ENCODE measurements around the gene SAPCD2. TPM values are rescaled to one million over a fixed set of nuclear protein-coding genes. Genes with fewer than 3 reads are reported as not detected.

Gene SAPCD2
- polyA plus RNA-seq, 1 donor, result 12.1 TPM

DNA sequence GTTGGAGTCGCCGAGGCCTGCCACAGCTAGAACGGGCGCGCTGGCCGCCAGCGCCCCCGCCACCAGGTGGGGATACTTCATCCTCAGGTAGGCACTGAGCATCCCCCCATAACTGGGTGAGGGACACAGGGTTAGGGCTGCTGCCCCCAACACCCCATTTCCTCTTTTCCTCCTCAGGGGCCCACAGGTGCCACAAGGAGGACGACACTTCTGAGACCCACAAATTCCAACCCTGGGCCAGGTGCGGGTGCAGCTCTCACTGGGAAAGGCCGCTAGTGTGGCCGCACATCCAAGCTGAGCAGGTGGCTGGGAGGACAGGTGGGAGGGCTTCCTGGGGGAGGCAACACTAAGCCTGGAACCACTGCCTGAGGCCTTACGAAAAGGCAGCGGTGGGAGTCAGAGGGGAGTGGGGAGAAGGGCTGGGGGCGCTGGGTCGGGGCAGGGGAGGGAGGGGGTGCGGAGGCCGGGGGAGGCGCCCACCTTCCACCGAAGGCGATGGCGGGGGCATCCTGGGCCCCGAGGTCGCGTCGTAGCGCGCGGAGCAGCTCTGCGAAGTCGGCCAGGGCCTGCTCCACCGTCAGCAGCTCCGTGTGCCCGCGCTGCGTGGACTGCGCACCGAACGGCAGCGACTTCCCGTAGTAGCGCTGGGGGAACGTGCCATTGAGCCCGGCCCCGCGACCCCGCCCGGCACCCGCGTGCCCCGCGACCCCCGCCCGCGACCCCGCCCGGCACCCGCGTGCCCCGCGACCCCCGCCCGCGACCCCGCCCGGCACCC, 43.2 kb upstream of the SAPCD2 start:
- DNase-seq, result no peak
- Histone ChIP-seq H3K27me3 (ENCODE audit: control insufficient read depth, insufficient read depth, low read length) (peaks cover 28% of the 10 kb centered on the region), H3K27ac (ENCODE audit: low read length) (no peak overlapping the region), H3K4me1 (ENCODE audit: control insufficient read depth, insufficient read depth, low read length) (peaks cover 20% of the 10 kb centered on the region), H3K36me3 (ENCODE audit: control insufficient read depth, insufficient read depth, low read length) (peaks cover 20% of the 10 kb centered on the region), H3K4me3 (ENCODE audit: low read length) (no peak overlapping the region), H3K9me3 (ENCODE audit: control insufficient read depth, low read depth, low read length) (peaks cover 11% of the 10 kb centered on the region)
- WGBS (ENCODE audit: insufficient coverage, low lambda C conversion rate), result no CpG with 5 or more reads among the region's 66 CpGs

GRCh38 chr9:137112564-137113384, 42.4 kb upstream of the SAPCD2 start:
- H3K36me3 ChIP-seq (ENCODE audit: control insufficient read depth, insufficient read depth, low read length), result peaks cover 28% of the 10 kb centered on the region

GRCh38 chr9:137111788-137112563, 41.6 kb upstream of the SAPCD2 start:
- H3K27me3 ChIP-seq (ENCODE audit: control insufficient read depth, insufficient read depth, low read length), result peaks cover 21% of the 10 kb centered on the region
- no peak overlapping the region for H3K4me3 ChIP-seq (ENCODE audit: low read length)
- H3K9me3 ChIP-seq (ENCODE audit: control insufficient read depth, low read depth, low read length), result peaks cover 11% of the 10 kb centered on the region
- H3K27ac ChIP-seq (ENCODE audit: low read length), result no peak overlapping the region
- WGBS (ENCODE audit: insufficient coverage, low lambda C conversion rate), result no CpG with 5 or more reads among the region's 35 CpGs
- DNase-seq, result no peak
- H3K36me3 ChIP-seq (ENCODE audit: control insufficient read depth, insufficient read depth, low read length), result peaks cover 35% of the 10 kb centered on the region
- H3K4me1 ChIP-seq (ENCODE audit: control insufficient read depth, insufficient read depth, low read length), result peaks cover 15% of the 10 kb centered on the region

More at GRCh38 chr9:137112564-137113384, 42.4 kb upstream of the SAPCD2 start:
- Histone ChIP-seq H3K27me3 (ENCODE audit: control insufficient read depth, insufficient read depth, low read length) (peaks cover 28% of the 10 kb centered on the region), H3K27ac (ENCODE audit: low read length) (no peak overlapping the region), H3K9me3 (ENCODE audit: control insufficient read depth, low read depth, low read length) (peaks cover 11% of the 10 kb centered on the region), H3K4me1 (ENCODE audit: control insufficient read depth, insufficient read depth, low read length) (peaks cover 20% of the 10 kb centered on the region), H3K4me3 (ENCODE audit: low read length) (no peak overlapping the region)
- no peak for DNase-seq
- WGBS (ENCODE audit: insufficient coverage, low lambda C conversion rate), result no CpG with 5 or more reads among the region's 42 CpGs

GRCh38 chr9:137110911-137111787, 40.8 kb upstream of the SAPCD2 start:
- no CpG with 5 or more reads among the region's 28 CpGs for WGBS (ENCODE audit: insufficient coverage, low lambda C conversion rate)
- Histone ChIP-seq H3K36me3 (ENCODE audit: control insufficient read depth, insufficient read depth, low read length) (peaks cover 43% of the 10 kb centered on the region), H3K4me1 (ENCODE audit: control insufficient read depth, insufficient read depth, low read length) (peaks cover 13% of the 10 kb centered on the region), H3K9me3 (ENCODE audit: control insufficient read depth, low read depth, low read length) (peaks cover 11% of the 10 kb centered on the region), H3K27ac (ENCODE audit: low read length) (no peak overlapping the region), H3K27me3 (ENCODE audit: control insufficient read depth, insufficient read depth, low read length) (peaks cover 19% of the 10 kb centered on the region), H3K4me3 (ENCODE audit: low read length) (no peak overlapping the region)
- DNase-seq, result no peak

DNA sequence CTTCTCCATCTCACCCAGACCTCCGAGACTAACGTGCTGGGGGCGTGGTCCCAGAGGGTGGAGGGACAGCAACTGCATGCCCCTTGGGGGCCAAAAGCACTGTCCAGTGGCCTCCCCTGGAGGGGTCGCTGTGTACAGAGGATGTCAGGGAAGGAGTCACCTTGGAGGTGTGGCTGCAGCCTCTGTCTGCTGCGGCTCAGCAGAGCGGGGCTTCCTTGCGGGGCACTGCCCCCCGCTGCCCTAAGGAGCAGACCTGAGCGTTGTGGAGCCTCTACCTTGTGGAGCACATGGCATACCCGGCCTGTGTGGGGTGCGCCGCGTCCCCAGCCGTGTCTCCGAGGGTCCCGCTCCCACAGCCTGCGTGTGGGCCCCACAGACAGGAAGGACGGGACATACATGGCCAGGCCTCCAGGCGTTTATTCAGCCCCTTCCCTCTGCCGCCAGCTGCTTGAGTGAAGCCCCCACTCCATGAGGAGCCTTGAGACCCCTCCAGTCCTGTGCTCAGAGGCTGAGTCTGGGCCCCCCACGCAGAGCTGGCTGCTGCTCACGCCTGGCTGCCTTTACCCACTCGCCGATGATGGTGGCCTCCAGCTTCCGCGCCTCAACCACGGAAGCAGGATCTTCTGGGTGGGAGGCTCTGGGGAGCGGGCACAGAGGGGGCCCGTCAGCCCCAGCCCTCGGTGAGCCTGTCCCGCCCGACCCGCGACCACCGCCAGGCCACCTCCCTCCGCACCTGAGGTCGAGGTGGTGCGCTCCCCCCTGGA, 40.0 kb upstream of the SAPCD2 start:
- WGBS (ENCODE audit: insufficient coverage, low lambda C conversion rate), result no CpG with 5 or more reads among the region's 38 CpGs
- H3K27me3 ChIP-seq (ENCODE audit: control insufficient read depth, insufficient read depth, low read length), result peaks cover 11% of the 10 kb centered on the region
- no peak for DNase-seq
- H3K9me3 ChIP-seq (ENCODE audit: control insufficient read depth, low read depth, low read length), result peaks cover 11% of the 10 kb centered on the region
- H3K4me1 ChIP-seq (ENCODE audit: control insufficient read depth, insufficient read depth, low read length), result peaks cover 6% of the 10 kb centered on the region
- no peak overlapping the region for H3K4me3 ChIP-seq (ENCODE audit: low read length)
- peaks cover 50% of the 10 kb centered on the region for H3K36me3 ChIP-seq (ENCODE audit: control insufficient read depth, insufficient read depth, low read length)
- no peak overlapping the region for H3K27ac ChIP-seq (ENCODE audit: low read length)

DNA sequence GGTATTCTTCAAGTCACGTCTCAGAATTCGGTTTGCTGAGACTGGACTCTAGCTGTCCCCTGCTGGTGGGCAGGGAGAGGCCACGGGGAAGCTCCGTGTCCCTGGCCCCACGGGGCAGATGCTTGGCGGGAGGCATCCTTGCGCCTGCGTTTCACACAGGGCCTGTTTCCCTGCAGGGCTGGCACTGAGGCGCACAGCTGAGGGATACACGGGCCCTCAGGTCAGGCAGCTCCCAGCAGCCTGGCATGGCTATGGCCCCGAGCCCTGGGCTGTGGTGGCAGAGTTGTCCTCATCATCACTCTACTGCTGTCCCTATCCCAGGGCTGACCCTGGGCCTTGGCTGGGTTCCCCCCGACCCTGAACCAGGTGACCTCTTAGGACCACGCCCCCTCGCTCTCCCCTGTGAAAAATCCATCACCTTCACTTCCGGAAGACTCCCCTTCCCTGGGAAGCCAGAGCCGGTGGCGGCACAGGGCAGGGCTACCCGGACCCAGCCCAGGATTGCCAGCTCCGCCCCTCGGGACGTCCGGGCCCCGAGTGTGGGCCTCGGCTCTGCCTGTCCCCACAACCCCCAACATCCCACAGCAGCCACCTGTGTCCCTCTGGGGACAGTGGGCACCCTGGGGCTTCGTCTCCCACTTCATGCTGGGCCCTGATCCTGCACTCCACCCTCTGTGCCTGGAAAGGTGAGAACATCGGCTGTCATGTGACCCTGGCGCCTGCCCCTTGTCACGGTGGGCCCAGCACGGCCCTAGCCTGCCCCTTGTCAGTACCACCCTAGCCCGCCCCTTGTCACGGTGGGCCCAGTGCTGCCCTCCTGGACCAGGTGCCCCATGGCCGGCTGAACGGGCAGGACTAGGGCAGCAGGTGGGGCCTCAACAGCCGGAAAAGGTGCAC, 39.1 kb upstream of the SAPCD2 start:
- H3K4me1 ChIP-seq (ENCODE audit: control insufficient read depth, insufficient read depth, low read length), result no peaks in the 10 kb centered on the region
- H3K9me3 ChIP-seq (ENCODE audit: control insufficient read depth, low read depth, low read length), result peaks cover 6% of the 10 kb centered on the region
- WGBS (ENCODE audit: insufficient coverage, low lambda C conversion rate), result 100% methylated on average over 1 of the region's 34 CpGs
- peaks cover 6% of the 10 kb centered on the region for H3K27me3 ChIP-seq (ENCODE audit: control insufficient read depth, insufficient read depth, low read length)
- H3K36me3 ChIP-seq (ENCODE audit: control insufficient read depth, insufficient read depth, low read length), result peaks cover 56% of the 10 kb centered on the region
- DNase-seq, result no peak
- H3K27ac ChIP-seq (ENCODE audit: low read length), result no peak overlapping the region
- H3K4me3 ChIP-seq (ENCODE audit: low read length), result no peak overlapping the region

DNA sequence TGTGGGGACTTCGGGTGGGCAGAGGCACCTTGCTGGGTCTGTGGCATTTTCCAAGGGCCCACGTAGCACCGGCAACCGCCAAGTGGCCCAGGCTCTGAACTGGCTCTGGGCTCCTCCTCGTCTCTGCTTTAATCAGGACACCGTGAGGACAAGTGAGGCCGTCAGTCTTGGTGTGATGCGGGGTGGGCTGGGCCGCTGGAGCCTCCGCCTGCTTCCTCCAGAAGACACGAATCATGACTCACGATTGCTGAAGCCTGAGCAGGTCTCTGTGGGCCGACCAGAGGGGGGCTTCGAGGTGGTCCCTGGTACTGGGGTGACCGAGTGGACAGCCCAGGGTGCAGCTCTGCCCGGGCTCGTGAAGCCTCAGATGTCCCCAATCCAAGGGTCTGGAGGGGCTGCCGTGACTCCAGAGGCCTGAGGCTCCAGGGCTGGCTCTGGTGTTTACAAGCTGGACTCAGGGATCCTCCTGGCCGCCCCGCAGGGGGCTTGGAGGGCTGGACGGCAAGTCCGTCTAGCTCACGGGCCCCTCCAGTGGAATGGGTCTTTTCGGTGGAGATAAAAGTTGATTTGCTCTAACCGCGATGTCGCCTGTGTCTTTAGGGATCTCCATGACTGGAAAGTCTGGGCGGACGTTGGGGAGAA, 38.4 kb upstream of the SAPCD2 start:
- Histone ChIP-seq H3K36me3 (ENCODE audit: control insufficient read depth, insufficient read depth, low read length) (peaks cover 62% of the 10 kb centered on the region), H3K4me3 (ENCODE audit: low read length) (no peak overlapping the region), H3K9me3 (ENCODE audit: control insufficient read depth, low read depth, low read length) (peaks cover 6% of the 10 kb centered on the region), H3K27me3 (ENCODE audit: control insufficient read depth, insufficient read depth, low read length) (peaks cover 6% of the 10 kb centered on the region), H3K4me1 (ENCODE audit: control insufficient read depth, insufficient read depth, low read length) (no peaks in the 10 kb centered on the region), H3K27ac (ENCODE audit: low read length) (no peak overlapping the region)
- no peak for DNase-seq
- no CpG with 5 or more reads among the region's 29 CpGs for WGBS (ENCODE audit: insufficient coverage, low lambda C conversion rate)

DNA sequence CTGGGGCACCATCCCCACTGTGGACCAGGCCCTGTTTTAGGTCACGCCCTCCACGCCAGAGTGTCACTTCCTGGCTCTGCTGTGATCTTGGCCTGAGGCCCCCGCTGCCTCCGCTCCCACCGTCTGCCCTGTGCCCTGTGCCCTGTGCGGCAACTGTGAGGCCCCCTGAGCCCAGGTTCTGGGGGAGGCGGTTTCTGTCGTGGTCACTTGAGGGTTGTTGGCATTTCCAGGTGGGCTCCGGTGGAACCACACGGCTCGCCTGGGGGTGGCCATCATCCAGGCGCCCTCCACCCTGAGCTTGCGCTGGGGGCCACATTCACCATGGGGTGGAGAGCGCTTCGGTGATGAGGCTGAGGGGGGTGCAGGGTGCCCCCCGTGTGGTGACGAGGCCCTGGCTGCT, 37.6 kb upstream of the SAPCD2 start:
- H3K9me3 ChIP-seq (ENCODE audit: control insufficient read depth, low read depth, low read length), result peaks cover 6% of the 10 kb centered on the region
- WGBS (ENCODE audit: insufficient coverage, low lambda C conversion rate), result no CpG with 5 or more reads among the region's 17 CpGs
- no peaks in the 10 kb centered on the region for H3K4me1 ChIP-seq (ENCODE audit: control insufficient read depth, insufficient read depth, low read length)
- no peak for DNase-seq
- H3K27me3 ChIP-seq (ENCODE audit: control insufficient read depth, insufficient read depth, low read length), result peaks cover 1% of the 10 kb centered on the region
- no peak overlapping the region for H3K27ac ChIP-seq (ENCODE audit: low read length)
- H3K36me3 ChIP-seq (ENCODE audit: control insufficient read depth, insufficient read depth, low read length), result peaks cover 70% of the 10 kb centered on the region
- no peak overlapping the region for H3K4me3 ChIP-seq (ENCODE audit: low read length)
